Melanocyte of skin (primary cell): ENCODE data around the gene CCDC90B. TPM values are rescaled to one million over a fixed set of nuclear protein-coding genes. Genes with fewer than 3 reads are reported as not detected.

ENCODE experiments used
- small RNA-seq, 2 donors: library from RNA; depleted of rRNA; stranded (forward); fragments of <200 nt; gene quantifications; one replicate each; pipeline ENCODE3, GENCODE V24; 2012
- total RNA-seq, 2 donors: library from RNA; depleted of rRNA; stranded (reverse); fragments of >200 nt; gene quantifications; 2 replicates each; pipeline ENCODE4 v1.2.3, GENCODE V29; 2012

CCDC90B gene
- 10 to 100 TPM; 37.3 to 38.5 TPM for total RNA-seq

GRCh38 chr11:83285771-83286528 lies at the start of gene CCDC90B:
Gene CCDC90B (minus strand): TSS chr11:83286367. CDS start chr11:83285972, 395 bp downstream.

Small RNAs within 50 kb of the gene (small RNA-seq; reads per million reads assigned to genes)
- gene AP000873.5 = 0 reads per million in 2 donors

Other genes with a start within 250 kb of the CCDC90B start
- 10 to 100 TPM; 10.7 to 17.2 TPM for gene RAB30, start 214.5 kb downstream of the CCDC90B start, total RNA-seq
- gene PCF11, start 129.2 kb downstream of the CCDC90B start, total RNA-seq = 10 to 100 TPM; 34.0 to 41.6 TPM
- gene ANKRD42, start 92.7 kb downstream of the CCDC90B start, total RNA-seq = 1 to 10 TPM; 6.2 to 6.3 TPM